ENCODE data around the gene USP5.

DNA sequence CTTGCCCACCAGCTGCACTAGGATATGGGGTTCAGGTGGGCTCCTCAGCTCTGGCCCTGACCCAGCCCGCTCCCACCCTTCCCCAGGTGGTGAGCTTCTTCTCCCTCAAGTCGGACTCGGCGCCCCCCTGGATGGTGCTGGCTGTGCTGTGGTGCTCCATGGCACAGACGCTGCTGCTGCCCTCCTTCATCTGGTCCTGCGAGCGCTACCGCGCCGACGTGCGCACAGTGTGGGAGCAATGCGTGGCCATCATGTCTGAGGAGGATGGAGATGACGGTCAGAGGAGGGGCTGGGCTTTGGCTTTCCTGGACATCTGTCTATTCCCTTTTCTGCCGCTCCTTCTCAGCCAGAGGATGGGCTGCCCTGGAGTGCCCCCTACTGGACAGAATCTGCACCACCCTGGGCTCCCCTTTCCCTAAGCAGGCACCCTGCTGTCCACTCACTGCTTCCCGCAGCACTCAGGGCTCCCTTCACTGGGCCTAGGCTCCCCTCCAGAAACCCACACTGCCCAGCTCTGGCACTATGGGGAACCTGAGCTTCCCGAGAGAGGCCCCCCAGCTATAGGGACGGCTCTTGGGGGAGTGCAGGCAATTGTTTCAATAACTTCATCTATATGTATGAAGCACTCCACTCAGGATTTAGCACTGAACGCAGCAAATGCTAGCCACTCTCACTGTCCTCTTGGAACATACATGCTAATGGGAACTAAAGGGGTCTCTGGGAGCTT, 26.4 kb upstream of the USP5 start:
- TF ChIP-seq EZH2phosphoT487 (IDR thresholded peaks at IDR 0.05; ENCODE audit: borderline replicate concordance, low read length), result no peak
- TF ChIP-seq, protein P1, sequence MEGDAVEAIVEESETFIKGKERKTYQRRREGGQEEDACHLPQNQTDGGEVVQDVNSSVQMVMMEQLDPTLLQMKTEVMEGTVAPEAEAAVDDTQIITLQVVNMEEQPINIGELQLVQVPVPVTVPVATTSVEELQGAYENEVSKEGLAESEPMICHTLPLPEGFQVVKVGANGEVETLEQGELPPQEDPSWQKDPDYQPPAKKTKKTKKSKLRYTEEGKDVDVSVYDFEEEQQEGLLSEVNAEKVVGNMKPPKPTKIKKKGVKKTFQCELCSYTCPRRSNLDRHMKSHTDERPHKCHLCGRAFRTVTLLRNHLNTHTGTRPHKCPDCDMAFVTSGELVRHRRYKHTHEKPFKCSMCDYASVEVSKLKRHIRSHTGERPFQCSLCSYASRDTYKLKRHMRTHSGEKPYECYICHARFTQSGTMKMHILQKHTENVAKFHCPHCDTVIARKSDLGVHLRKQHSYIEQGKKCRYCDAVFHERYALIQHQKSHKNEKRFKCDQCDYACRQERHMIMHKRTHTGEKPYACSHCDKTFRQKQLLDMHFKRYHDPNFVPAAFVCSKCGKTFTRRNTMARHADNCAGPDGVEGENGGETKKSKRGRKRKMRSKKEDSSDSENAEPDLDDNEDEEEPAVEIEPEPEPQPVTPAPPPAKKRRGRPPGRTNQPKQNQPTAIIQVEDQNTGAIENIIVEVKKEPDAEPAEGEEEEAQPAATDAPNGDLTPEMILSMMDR (conservative IDR thresholded peaks at IDR 0.05; ENCODE audit: low read depth, low read length), result peak; percentile 79
- TF ChIP-seq EZH2 (IDR thresholded peaks at IDR 0.05; ENCODE audit: low read length, unreplicated experiment), result no peak

All from PC-3 (cell line).